GM12874 (cell line): ENCODE results near the gene OR6N1.

ENCODE experiments used
- CTCF ChIP-seq: IDR thresholded peaks from 2 replicates; pipeline ENCODE4 v1.5.1; 2011; ENCODE audit warnings: low read depth, mild to moderate bottlenecking, control low read depth, low read length, moderate library complexity; ENCODE audit not compliant: insufficient read depth

OR6N1 gene, protein sequence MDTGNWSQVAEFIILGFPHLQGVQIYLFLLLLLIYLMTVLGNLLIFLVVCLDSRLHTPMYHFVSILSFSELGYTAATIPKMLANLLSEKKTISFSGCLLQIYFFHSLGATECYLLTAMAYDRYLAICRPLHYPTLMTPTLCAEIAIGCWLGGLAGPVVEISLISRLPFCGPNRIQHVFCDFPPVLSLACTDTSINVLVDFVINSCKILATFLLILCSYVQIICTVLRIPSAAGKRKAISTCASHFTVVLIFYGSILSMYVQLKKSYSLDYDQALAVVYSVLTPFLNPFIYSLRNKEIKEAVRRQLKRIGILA

DNA sequence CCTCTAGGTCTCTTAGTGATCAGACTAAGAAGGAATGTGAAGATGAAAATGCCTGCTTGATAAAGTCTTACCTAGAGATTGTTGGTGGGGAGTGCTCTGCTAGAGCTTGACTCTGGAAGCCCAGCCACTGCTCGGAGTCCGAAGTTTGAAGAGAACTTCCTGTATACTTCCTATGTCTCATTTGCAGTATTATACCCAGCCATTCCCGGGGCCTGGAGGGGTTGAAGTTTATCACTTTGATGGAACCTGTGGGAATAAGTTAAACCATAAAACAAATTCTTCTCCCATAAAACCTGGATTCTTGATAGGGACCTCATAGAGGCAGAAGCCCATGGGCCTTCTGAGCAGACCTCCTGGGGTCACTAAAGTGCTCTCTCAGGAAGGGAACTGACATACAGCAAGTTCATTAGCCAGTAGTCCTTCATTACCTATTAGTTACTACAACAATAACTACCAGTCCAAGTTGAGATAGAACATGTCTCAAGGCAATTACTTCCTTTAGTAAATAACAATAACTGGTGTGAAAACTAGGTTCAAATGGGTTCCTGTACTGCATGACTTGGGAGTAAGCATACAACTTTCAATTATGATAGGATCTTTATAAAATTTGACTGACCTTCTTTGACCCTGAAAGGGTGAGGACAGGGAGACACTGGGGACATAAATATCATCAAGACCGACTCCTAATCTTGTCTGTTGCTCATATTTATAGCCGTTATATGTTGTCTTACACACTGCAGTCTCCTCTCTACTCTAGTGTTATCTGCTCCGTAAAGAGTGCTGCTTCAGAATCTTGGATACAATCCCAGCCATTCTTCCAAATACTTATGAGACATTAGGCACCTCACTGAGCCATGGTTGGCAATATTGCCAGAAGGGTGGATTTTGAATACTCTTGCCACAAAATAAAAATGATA, at the start of gene OR6N1:
OR6N1 (minus strand) TSS at position 246 of the 917 bp plus-strand sequence. CDS start 5,513 bp downstream, outside the sequence.
- TF ChIP-seq CTCF = no peak

DNA sequence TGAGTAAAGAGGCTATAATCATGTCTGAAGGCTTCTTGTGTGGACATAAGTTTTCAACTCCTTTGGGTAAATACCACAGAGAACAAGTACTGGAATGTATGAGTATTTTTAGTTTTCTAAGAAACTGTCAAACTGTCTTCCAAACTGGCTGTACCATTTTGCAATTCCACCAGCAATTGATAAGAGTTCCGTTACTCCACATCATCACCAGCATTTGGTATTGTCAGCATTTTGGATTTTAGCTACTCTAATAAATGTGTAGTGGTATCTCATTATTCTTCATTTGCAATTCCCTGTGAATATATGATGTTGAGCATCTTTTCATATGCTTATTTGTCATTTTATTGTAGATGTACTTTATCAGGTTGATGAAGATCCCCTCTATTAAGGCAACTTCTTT, 49.7 kb upstream of the OR6N1 start:
- no peak for TF ChIP-seq CTCF

DNA sequence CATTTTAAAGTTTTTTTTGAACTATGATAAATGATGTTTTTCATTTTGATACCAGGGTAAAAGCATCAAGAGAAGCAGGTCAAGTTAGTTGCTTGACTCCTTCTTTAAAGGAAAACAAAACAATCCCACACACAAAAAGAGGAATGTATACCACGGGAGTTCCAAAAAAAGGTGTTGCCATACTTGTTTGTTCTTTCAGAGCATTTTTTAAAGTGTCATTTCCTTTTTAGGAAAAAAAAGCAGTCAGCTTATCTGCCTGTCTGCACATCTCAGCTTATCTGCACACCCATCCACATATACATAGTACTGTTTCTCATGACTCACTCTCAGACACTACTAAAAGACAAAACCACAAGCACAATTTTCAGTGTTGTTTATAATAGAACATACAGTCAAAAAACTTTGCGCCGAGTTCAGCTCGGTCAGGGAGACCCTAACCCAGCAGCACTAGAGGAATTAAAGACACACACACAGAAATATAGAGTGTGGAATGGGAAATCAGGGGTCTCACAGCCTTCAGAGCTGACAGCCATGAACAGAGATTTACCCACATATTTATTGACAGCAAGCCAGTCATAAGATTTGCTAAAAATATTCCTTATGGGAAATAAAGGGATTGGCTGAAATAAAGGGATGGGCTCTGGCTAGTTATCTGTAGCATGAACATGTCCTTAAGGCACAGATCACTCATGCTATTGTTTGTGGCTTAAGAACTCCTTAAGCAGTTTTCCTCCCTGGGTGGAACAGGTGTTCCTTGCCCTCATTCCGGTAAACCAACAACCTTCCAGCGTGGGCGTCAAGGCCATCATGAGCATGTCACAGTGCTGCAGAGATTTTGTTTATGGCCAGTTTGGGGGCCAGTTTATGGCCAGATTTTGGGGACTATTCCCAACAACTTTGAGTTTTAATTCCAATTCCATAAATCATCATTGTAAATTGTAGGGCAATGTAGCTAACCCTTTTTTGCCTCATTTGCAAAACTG, 47.8 kb upstream of the OR6N1 start:
- TF ChIP-seq CTCF = no peak

GRCh38 chr1:158818975-158819431, 47.0 kb upstream of the OR6N1 start:
- no peak for TF ChIP-seq CTCF

DNA sequence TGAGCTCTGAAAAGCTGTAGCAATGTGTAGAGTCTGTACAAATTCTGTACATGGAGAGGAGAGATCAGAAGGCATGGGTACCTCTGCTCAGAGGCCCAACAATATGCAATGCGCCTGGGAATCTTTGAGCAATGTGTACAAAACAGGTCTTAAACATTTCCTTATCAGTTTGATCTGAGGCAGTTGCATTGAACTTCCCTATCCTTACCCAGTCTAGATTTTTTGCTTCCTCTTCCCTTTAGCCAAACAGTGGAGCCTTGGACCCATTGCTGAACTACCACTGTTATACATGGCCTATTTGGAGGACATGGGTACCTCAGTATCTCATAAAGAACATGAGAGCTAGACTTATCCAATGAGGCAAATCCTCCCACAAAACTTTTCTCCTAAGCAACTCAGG, 46.6 kb upstream of the OR6N1 start:
- no peak for TF ChIP-seq CTCF

DNA sequence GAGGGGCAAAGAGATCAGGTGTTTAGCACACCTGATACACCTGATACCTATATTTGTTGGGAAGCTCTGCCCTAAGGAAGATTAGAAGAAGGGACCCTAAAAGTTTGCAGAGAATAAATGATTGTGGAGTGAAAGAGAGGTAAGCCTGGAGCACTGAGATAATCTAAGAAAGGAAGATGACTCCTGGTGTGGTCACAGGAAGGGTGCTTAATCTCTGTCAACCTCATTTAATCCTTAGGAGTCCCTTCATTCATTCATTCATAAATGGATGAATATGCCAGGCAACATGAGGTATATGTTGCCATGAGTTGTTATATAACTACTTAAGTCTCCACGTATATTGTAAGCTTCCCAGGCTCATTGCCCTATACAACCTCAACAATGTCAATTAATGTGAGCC, 43.0 kb upstream of the OR6N1 start:
- no peak for TF ChIP-seq CTCF
